ENCODE results near the gene EGFL6. TPM values are rescaled to one million over a fixed set of nuclear protein-coding genes. Genes with fewer than 3 reads are reported as not detected.

Gene EGFL6
- total and polyA plus RNA-seq, 10 of the 15 experiments (the other 5 are each of a cell fraction or from before 2014, with no cell fraction given) = 0.03 TPM; not detected in 9

GRCh38 chrX:13597874-13598273 is 28.5 kb downstream of the EGFL6 start (continued):
- TF ChIP-seq ZNF592 (IDR thresholded peaks at IDR 0.05) = no peak
- no peak for TF ChIP-seq TARDBP (IDR thresholded peaks at IDR 0.05; ENCODE audit: borderline replicate concordance)
- TF ChIP-seq SPI1 (IDR thresholded peaks at IDR 0.05; ENCODE audit: borderline replicate concordance, insufficient read depth, low read depth, low read length) = no peak
- TF ChIP-seq, protein P1, sequence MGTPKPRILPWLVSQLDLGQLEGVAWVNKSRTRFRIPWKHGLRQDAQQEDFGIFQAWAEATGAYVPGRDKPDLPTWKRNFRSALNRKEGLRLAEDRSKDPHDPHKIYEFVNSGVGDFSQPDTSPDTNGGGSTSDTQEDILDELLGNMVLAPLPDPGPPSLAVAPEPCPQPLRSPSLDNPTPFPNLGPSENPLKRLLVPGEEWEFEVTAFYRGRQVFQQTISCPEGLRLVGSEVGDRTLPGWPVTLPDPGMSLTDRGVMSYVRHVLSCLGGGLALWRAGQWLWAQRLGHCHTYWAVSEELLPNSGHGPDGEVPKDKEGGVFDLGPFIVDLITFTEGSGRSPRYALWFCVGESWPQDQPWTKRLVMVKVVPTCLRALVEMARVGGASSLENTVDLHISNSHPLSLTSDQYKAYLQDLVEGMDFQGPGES (IDR thresholded peaks at IDR 0.05) = no peak

DNA sequence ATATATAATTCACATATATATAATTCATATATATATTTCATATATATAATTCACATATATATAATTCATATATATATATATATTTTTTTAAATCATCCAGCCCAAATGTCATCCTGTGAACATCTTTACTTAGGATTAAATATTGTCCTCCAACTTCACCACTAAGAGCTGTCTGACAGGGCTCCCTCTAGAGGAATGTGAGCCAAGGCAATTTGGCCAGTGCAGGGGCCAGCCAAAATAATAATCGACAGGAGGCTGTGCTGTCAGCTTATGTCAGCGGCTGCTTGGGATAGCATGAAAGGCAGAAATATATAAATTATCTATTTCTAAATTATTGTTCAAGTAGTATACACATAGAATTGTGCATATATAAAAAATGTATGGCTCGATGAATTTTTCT is 29.5 kb downstream of the EGFL6 start:
- WGBS (ENCODE audit: insufficient coverage, insufficient replicate concordance, low lambda C conversion rate, missing lambda C conversion rate) = 16% methylated on average over 3 of the region's 3 CpGs
- no peaks in the 10 kb centered on the region for H3K4me1 ChIP-seq (ENCODE audit: control insufficient read depth, insufficient read depth, low read length)
- H3K4me2 ChIP-seq (ENCODE audit: control insufficient read depth, insufficient read depth) = no peak overlapping the region
- SMC1A ChIA-PET (ENCODE audit: uncharacterized antibody, unreplicated experiment) = interaction anchor here (1.6 to 1.9 kb wide), 2 partner anchors 47 to 108 kb away, joined by 4 read pairs; no protein-coding TSS in a partner anchor
- H3K9me3 ChIP-seq (replicated peaks; ENCODE audit: control insufficient read depth, insufficient read depth, low read length) = no peaks in the 10 kb centered on the region
- intact Hi-C loops (cut with micrococcal nuclease; ENCODE audit: unreplicated experiment) = no loop called here
- ATAC-seq (peak; percentile 73), FAIRE-seq (no peak), DNase-seq (ENCODE audit: low read depth, low spot score) (no peak)
- H3K79me2 ChIP-seq (ENCODE audit: control insufficient read depth, insufficient read depth, low read length) = no peaks in the 10 kb centered on the region
- TF ChIP-seq CTCF (IDR thresholded peaks at IDR 0.05 in 2 of 3, conservative IDR thresholded peaks at IDR 0.05 in 1 of 3; ENCODE audit: control insufficient read depth in 2 of 3, extremely low read depth in 1 of 3, insufficient read depth in 1 of 3, low read depth in 3 of 3, low read length in 3 of 3) (peak; percentile 9 to 27 (median 20); a peak in 2 of 6 replicates), CREB1 (IDR thresholded peaks at IDR 0.05; ENCODE audit: low read depth) (no peak)
- no peaks in the 10 kb centered on the region for H4K20me1 ChIP-seq (ENCODE audit: control insufficient read depth, insufficient read depth)
- POLR2A ChIA-PET = no interaction called here
- in situ Hi-C loops (cut with MboI) = no loop called here
- H3K27me3 ChIP-seq (replicated peaks in 1 of 2; ENCODE audit: control insufficient read depth in 2 of 2, insufficient read depth in 2 of 2, low read length in 1 of 2) = peaks cover 0 to 4% of the 10 kb centered on the region in 2 experiments; a peak in 2 of 4 replicates
- H2AFZ ChIP-seq (ENCODE audit: control insufficient read depth, low read depth, low read length) = no peak overlapping the region
- BruUV-seq (replicated peaks) = no TSS peak
- H3K27ac ChIP-seq (ENCODE audit: control insufficient read depth, insufficient read depth) = no peak overlapping the region
- CTCF ChIA-PET = interaction anchor here (1.0 to 3.4 kb wide), 5 partner anchors 9 to 92 kb away, joined by 3 to 10 read pairs (median 3); no protein-coding TSS in a partner anchor
- RAD21 ChIA-PET (ENCODE audit: unreplicated experiment) = interaction anchor here (0.9 to 1.1 kb wide), 2 partner anchors 47 to 92 kb away, joined by 3 to 4 read pairs; no protein-coding TSS in a partner anchor
- H3K4me3 ChIP-seq = no peak overlapping the region
- H3K9ac ChIP-seq (ENCODE audit: control insufficient read depth, insufficient read depth, low read length) = no peak overlapping the region
- H3K36me3 ChIP-seq (ENCODE audit: control insufficient read depth in 2 of 2, insufficient read depth in 2 of 2, low read length in 1 of 2) = no peaks in the 10 kb centered on the region
